B cell (primary cell): ENCODE measurements around the gene CCNT1.

Experiments
- EZH2 ChIP-seq: IDR thresholded peaks from 2 replicates; pipeline ENCODE4 v1.6.1; 2012; ENCODE audit warnings: borderline replicate concordance, low read depth, mild to moderate bottlenecking, moderate library complexity, low read length; ENCODE audit not compliant: insufficient read depth, poor library complexity, severe bottlenecking
- TF ChIP-seq, protein P1 (sequence below): fragments of 200-600 bp; IDR thresholded peaks from one replicate; pipeline ENCODE4 v1.8.0; 2022; ENCODE audit warnings: antibody characterized with exemption, mild to moderate bottlenecking

DNA sequence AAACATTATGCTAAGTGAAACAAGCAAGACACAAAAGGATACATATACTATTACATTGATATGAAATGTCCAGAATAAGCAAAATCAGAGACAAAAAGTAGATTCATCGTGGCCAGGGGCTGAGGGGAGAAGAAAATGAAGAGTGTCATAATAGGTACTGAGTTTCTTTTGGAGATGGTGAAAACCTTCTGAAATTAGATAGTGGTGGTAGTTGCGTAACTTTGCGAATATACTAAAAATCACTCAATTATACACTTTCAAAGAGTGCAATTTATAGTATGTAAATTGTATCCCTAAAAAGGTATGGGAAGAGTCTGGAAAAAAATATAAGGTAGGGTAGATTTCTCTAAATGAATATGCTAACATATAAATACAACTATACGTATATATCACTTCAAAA, 56.6 kb downstream of the CCNT1 start:
- TF ChIP-seq, protein P1, sequence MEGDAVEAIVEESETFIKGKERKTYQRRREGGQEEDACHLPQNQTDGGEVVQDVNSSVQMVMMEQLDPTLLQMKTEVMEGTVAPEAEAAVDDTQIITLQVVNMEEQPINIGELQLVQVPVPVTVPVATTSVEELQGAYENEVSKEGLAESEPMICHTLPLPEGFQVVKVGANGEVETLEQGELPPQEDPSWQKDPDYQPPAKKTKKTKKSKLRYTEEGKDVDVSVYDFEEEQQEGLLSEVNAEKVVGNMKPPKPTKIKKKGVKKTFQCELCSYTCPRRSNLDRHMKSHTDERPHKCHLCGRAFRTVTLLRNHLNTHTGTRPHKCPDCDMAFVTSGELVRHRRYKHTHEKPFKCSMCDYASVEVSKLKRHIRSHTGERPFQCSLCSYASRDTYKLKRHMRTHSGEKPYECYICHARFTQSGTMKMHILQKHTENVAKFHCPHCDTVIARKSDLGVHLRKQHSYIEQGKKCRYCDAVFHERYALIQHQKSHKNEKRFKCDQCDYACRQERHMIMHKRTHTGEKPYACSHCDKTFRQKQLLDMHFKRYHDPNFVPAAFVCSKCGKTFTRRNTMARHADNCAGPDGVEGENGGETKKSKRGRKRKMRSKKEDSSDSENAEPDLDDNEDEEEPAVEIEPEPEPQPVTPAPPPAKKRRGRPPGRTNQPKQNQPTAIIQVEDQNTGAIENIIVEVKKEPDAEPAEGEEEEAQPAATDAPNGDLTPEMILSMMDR, result no peak
- TF ChIP-seq EZH2, result no peak
